ENCODE measurements around the gene RASD2.

GRCh38 chr22:35525687-35526332 is 14.8 kb upstream of the RASD2 start:
- TF ChIP-seq CTCF (conservative IDR thresholded peaks at IDR 0.05 in 1 of 2, IDR thresholded peaks at IDR 0.05 in 1 of 2; ENCODE audit: extremely low read depth in 1 of 2, insufficient read depth in 1 of 2, low read depth in 1 of 2, low read length in 2 of 2) (no peak), EZH2 (IDR thresholded peaks at IDR 0.05; ENCODE audit: borderline replicate concordance, low read length) (no peak)
